Ecto neural progenitor cell (in vitro differentiated cells): ENCODE results near the gene TDO2.
"Not testable (repeated sequence)": the region's sequence is repeated elsewhere in the genome, so short reads cannot be mapped to it uniquely, and the experiment has no call there.

Experiments
- DNase-seq: peaks from one replicate; pipeline ENCODE4 v3.0.0-alpha.2; 2018; ENCODE audit warnings: low spot score

TDO2 gene

DNA sequence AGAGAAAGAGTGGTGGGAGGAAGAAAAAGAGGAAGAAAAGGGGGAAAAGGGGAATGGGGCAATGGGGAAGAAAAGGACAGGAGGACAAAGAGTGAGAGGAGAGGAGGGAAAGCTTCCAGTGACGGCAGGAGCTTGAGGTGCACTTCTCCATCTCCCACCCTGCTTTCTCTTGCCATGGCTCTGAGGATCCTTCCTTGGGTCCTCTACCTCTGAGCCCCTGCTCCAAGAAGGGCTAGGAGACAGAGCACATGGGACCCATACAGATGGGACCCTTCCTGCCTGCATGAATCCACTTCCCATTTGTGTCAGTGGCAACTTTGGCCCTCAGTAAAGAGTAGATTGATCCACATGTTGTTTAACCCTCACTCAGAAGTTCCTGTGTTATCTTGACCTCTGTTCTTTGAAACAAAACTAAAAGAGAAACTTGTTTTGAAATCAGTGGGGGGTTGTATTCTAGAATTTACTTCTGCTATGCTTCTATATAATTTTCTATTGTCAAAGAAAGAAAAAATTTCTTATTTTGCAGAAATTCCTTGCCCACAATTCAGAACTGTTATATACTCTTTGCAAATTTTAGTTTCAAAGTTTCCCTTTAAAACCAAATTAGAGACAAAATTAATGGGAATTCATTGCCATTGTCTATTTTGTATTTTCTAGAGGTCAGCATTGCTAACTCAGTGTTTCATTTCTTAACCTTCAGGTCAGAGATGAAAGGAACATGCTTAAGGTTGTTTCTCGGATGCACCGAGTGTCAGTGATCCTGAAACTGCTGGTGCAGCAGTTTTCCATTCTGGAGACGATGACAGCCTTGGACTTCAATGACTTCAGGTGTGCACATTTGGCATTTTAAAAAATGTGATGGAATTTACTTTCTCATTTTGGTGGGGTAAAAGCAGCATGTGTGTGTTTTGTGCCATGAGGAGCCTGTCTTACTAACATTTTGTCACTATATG lies 5.0 kb downstream of the TDO2 start:
- DNase-seq, result no peak

DNA sequence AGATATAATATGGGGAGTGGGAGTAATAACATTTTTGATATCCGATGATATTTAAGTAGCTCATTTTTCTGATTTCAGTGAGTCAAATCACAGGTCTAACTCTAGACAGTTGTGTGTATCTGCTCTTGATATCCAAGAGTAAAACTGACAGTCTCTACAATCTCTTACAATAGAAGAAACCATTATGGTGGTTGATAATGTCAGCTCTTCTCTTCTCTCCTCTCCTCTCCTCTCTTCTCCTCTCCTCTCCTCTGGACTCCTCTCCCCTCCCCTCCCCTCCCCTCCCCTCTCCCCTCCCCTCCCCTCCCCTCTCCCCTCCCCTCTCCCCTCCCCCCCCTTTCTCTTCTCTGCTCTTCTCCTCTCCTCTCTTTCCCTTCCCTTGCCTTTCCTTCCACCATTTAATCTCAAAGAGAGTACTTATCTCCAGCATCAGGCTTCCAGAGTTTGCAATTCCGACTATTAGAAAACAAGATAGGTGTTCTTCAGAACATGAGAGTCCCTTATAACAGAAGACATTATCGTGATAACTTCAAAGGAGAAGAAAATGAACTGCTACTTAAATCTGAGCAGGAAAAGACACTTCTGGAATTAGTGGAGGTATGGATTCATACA lies 6.2 kb downstream of the TDO2 start:
- DNase-seq, result no peak

DNA sequence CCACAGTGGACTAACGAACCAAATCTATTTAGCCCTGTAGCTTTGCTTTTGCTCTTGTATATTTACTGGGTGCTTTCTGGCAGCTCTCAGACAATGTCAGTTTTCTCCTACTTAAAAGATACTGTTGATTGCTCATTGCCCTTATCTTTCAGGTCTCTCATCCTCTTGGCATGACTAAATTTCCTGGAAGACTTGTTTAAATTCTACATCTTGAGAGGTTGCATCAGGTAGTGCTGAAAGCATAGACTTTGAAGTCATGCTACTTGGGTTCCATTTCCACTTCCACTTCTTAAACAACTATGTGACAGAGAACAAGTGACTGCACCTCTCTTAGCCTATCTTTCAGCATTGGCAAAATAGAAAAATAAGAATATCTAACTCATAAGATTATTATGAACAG lies 8.4 kb downstream of the TDO2 start:
- DNase-seq, result no peak

DNA sequence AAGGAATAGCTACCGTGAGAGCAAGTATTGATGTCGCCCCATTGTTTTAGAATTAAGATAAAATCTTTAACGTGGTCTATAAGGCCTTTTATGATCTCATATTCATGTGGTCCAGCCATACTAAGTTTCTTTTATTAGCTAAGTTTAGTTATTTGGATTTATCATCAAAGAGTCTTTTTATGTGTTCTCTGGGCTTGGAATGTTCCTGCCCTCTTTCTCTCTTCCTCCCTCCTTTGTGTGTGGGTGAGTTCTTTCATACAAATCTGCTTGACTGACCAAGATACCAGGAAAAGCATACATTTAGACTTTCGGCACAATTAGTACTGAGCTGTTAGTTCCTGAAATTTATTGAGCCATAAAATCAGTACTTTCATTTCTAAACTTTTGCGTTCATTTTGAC lies 11.3 kb downstream of the TDO2 start:
- DNase-seq, result no peak

DNA sequence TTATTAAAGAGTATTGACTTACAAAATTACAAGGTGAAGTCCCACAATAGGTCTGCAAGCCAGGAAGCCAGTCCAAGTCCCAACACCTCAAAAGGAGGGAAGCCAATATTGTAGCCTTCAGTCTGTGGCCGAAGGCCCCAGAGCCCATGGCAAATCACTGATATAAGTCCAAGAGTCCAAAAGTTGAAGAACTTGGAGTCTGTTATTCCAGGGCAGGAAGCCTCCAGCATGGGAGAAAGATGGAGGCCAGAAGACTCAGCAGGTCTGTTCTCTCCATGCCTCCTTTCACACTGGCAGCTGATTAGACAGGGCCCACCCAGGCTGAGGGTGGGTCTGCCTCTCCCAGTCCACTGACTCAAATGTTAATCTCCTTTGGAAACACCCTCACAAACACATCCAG lies 18.1 kb downstream of the TDO2 start:
- no peak for DNase-seq

DNA sequence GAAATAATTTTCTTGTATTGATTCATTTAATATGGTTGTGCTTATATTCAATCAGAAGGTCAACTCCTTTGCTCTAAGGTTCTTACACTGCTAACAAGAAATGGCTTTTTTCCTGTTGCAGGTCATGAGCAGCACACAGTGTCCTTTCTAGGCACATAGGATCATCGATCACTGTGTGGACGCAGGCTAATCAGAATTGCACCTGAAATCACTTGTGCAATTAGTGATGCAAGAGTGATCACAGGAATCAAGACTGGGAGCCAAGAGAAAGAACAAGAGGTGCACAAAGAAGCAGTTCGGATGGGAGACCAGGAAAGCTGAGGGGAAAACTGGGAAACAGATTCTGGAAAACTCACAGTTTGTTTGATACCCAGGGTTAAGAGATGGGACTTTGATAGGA lies 21.1 kb downstream of the TDO2 start:
- no peak for DNase-seq

DNA sequence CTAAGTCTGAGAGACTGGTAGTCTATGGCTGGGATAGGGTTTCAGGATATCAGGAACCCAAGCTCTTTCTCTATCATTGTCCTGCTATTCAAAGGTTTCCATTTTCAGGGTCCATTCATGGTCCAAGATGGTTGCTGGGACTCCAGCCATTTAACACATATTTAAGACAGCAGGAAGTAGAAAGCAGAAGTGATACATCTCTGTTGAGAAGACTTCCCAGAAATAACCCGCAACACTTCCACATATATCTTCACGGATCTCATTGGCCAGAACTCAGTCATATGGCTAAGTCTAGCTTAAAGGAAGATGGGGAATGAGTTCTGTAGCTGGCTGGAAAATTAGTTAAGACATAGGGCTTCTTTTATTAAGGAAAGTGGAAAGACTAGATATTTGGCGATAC lies 26.3 kb downstream of the TDO2 start:
- DNase-seq, result no peak

DNA sequence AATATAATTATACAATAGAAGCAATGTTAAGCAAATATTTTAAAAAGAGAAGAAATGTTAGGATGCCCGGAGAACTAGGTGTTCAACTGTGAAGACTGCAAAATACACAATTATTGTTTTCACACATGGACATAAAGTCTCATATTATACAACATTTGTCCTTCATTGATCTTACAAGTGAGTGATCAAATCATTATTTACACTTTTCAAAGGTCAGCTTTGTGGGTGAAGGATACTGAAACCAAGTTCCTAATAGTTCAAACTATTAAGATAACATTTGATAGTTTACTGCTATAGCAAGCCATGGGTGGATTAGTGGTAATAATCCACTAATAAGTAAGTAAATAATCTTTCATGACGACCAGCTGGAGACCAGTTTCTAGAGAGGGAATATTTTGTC lies 26.8 kb downstream of the TDO2 start:
- no peak for DNase-seq

DNA sequence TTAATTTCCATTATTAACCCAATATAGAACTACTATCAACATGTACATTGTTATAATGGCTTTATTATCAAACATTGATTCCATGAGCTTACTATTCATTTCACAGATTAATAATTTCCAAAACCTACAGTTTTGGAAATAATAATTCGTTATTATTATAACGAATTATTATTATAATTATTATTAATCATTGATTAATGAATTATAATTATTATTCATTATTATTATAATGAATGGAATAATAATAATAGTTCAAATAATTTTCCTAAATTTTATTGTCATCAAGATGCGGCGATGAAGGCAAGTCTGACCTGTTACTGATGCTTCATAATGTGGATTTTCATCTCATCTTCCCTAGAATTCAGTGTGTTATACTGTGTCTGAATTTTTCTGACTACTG lies 28.1 kb downstream of the TDO2 start:
- DNase-seq, result no peak

DNA sequence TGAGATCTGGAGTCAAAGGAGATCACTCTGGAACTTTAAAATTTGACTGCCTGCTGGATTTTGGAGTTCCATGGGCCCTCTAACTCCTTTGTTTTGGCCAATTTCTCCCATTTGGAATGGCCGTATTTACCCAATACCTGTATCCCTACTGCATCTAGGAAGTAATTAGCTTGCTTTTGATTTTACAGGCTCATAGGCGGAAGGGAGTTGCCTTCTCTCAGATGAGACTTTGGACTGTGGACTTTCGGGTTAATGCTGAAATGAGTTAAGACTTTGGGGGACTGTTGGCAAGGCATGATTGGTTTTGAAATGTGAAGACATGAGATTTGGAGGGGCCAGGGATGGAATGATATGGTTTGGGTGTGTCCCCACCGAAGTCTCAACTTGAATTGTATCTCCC lies 31.1 kb downstream of the TDO2 start:
- not testable (repeated sequence) for DNase-seq

DNA sequence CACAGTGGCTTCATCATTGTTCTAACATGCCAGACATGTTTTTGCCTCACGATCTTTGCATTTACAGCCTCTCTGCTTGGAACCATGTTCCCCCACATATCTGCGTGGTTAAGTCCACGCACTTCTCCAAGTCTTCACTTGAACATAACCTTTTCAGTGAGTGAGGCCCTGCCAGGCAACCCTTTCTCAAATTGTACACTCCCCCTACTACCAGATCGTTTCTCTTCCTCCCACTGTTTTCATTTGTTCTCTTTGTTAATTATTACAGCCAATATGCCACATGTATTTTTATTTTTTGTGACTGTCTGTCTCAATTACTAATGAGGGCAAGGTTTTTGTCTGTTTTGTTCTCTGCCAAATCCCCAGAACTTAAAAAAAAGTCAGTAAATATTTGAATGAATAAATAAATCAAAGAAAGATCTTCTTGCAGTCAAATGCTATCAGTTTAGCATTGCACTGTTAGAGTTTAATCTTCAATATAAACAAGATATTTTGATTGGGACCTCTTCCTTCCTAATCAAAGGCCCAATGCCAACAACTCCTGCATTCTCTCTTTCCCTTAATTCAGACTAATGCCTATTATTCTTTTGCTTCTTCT lies 32.0 kb downstream of the TDO2 start:
- no peak for DNase-seq

DNA sequence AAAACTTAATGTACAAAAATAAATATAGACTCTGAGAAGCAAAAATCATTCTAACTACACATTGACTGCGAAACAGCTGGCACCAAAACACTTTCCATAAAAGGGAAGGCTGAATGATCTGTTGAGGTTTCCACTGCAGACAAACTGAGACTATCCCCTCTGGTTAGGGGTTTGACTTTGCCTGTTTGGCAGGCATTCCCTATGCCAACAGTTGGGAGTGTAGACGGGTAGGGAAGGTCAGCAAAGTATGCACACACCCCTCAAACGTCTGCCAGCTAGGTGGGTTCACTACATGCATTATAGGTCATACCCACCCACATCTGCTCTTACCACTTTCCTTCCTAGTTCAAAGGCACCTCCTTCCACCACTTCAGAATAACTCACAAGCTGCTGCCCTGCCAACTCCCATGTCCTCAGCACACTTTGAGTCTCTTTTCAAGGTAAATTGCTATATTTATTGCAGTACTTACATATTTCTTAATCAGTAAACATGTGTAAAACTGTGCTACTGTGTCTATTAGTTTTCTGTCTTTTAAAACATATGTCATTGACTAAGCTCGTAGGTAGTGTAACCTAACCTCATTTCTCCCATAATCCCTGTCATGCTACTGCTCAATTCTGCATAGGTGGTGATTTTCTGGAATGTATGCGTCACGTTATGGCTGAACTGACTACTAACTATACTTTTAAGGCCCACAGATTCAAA lies 37.7 kb downstream of the TDO2 start:
- no peak for DNase-seq

DNA sequence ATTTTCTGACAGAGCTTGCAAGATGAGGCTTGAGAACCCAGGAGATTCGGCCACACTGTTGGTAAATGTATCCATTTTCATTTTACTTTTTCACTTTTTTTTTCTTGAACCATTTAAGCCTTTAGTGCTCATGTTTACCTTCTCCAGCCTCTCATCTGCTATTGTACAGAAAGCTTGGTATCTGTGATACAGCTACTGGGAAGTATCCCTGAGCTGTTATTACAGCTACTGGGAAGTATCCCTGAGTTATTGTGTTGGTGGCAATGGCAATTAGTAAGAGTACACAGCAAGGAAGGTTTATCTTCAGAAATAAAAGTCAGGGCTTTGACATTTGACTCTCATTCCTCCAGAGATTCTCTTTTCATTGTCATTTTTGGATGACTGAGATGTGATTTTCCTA lies 38.3 kb downstream of the TDO2 start:
- no peak for DNase-seq

DNA sequence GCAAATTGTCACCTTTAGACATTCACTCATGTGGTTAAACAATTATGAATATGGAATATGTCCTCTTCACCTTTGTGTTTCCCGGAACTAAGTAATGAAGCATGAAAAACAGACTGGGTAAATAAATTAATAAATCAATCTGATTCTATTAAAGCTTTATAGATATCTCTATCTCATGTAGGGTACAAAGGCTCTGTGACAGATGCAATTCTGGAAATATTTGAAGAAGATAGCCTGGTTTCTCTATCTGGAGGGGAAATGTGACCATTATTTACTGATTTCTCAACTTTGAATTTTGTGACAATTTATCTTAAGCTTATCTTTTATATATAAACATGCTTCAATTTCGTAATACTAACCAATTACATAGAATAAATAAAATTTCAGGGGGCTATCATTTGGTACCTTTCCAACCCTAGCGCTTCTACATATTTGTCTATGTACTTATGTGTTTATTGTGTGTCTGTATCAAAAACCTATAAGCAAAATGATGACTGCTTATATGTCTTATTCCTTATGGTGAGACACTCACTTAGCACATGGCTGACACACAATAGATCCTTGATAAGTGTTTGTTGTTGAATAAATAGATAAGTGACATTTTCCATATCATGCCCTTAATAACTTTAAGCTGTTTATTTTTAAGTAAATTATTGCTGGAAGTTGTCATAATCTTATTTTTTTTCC lies 40.3 kb downstream of the TDO2 start:
- DNase-seq, result no peak

DNA sequence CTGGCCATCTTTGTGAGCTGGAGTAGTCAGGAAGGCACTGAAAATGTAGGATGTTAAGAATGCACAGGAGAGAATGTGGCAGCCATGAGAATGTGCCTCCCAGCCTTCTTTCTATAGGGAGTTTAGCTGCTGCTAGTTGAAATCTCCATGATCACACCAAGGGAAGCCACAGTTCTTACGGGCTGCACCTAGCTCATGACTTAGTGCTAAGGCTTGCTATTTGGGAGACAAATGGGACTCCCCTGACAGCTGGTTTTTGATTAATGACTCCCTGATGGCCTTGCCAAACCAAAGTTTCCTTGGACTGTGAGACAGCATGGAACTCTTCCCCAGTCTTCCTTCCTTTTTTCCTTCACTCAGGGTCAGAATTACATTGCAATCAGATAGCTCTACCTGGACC lies 41.0 kb downstream of the TDO2 start:
- DNase-seq, result no peak

DNA sequence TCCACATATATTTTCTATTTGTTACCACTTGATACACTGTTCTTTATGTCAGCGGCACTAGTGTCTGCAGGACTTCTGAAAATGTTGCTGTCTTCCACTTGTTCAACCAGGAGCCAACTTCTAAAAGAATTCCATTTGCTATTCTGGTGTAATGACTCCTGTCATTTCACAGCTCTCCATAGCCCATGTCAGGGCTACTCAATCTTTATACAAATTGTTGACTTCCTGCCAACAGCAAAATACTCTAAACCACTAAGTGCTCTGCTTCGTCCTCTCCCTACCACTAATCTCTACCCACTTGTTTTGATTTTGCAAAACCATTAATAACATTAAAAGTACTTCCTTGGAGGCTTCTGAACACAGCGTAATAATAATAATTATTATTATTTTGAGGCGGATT lies 43.0 kb downstream of the TDO2 start:
- DNase-seq, result no peak

DNA sequence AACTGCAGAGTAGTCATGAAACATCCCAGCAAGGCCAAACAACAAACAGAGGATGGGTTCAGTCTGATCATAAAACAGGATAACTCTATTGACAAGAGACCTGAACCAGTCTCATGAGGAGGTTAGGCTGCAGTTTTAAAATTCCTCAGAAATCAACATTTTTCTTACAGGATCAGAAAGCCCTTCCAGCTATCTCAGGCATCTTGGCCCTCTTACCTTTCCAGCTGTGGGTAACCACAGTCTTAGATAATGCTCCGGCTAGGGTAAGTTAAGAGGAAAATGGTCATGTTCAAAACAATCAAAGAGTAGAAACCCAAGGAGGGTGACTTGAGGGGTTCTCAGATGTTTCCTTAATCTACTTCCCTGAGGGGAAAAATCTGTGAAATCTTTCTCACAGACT lies 45.0 kb downstream of the TDO2 start:
- no peak for DNase-seq

DNA sequence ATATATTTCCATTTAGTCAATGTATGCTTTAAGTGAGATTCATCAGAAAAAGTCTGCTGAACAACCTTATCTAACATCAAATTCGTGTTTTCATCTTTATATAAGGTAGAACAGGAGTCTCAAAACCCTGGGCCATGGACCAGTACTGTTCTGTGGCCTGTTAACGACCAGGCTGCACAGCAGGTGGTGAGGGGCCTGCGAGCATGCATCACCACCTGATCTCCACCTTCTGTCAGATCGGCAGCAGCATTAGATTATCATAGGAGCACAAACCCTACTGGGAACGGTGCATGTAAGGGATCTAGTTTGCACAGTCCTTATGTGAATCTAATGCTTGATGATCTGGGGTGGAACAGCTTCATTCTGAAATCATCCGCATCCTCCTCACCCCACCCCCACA lies 47.0 kb downstream of the TDO2 start:
- no peak for DNase-seq

DNA sequence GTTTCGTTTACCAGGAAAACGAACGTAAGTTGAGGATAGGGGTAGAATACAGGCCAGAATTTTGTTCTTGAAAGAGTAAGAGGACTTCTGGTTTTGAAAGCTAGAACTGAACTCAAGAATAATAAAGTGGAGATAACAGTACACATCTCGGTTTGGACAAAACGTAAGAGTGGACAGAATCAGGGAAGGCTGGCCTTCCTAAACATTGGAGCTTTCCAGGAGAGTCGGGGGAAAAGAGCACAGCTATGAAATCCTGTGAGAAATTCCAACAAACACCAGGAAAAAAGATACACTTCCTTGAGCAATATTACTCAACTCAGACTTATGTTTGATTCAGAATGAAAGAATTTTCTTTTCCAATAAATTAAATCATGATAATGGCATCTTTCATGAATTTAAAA lies 49.0 kb downstream of the TDO2 start:
- no peak for DNase-seq

DNA sequence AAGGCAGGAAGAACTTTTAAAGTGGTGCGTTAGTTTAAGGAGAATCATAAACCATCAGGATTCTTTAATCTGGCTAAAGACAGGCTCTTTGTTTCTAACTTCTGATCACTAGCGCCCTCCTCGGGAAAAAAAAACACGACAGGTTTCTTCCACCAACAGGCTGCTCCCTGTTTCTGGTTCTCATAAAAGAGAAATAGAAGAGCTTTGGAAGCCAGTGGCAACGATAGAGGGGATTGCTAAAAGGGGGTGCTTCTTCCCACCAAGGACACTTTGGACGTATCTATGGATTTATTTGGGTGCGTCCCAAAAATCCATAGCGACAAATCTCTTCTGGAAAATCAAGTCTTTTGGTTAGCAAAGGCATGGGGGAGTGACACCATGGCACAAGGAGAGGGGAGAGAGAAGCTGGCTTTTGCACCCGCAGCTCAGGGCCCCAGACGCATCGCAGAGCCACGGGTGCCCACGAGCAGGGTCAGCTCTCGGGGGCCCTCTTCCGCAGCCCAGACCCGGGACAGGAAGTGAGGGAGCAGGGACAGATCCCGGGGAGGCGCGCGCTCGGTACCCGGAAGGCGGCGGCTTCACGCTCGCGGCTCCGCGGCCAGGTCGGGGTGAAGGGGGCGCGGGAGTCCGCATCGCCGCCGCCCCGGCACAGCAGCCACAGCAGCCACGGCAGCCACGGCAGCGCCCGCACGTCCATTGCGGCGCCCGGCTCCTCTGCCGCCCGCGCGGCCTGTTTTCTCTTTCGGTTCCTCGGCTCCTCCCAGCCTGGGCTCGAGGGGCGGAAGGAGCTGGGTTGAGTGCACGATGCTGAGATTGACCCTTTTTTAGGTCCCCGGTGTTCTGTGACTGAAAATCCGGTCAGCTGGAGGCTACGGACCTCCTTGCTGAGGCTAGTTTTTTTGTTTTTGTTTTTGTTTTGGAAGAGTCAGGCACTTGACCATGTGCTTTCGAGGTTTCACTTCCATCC lies 49.9 kb downstream of the TDO2 start, which contains the start of gene CTSO:
Gene CTSO (minus strand): TSS at position 716 of the 967 bp plus-strand sequence. CDS start 19 bp downstream, at position 697.
- peak; percentile 76 for DNase-seq
